Measurements from ENCODE around the gene CENPH.
A peak's percentile ranks its signal among the peaks of the same experiment; 100 is the strongest.
"Not testable (repeated sequence)": the region's sequence is repeated elsewhere in the genome, so short reads cannot be mapped to it uniquely, and the experiment has no call there.

CENPH gene

GRCh38 chr5:69217548-69218526, 28.5 kb downstream of the CENPH start:
- no peaks in the 10 kb centered on the region for H3K27me3 ChIP-seq (ENCODE audit: insufficient read depth, poor library complexity, severe bottlenecking)
- peak; percentile 93 for ATAC-seq (ENCODE audit: low read depth)

GRCh38 chr5:69219939-69220338, 30.6 kb downstream of the CENPH start:
- DNase-seq (ENCODE audit: low spot score) (no peak), ATAC-seq (ENCODE audit: low read depth) (no peak)
- no peak for TF ChIP-seq CTCF (IDR thresholded peaks at IDR 0.05; ENCODE audit: poor library complexity, severe bottlenecking)
- no peaks in the 10 kb centered on the region for H3K27me3 ChIP-seq (ENCODE audit: insufficient read depth, poor library complexity, severe bottlenecking)
- H3K36me3 ChIP-seq (ENCODE audit: low read depth): peaks cover 16% of the 10 kb centered on the region
- H3K4me3 ChIP-seq (ENCODE audit: severe bottlenecking): no peak overlapping the region
- no peak overlapping the region for H3K27ac ChIP-seq (ENCODE audit: poor library complexity, severe bottlenecking)
- no peaks in the 10 kb centered on the region for H3K9me3 ChIP-seq (ENCODE audit: severe bottlenecking)
- peaks cover 12% of the 10 kb centered on the region for H3K4me1 ChIP-seq (ENCODE audit: insufficient read depth, poor library complexity, severe bottlenecking)

More at GRCh38 chr5:69217548-69218526, 28.5 kb downstream of the CENPH start:
- Histone ChIP-seq H3K4me1 (ENCODE audit: insufficient read depth, poor library complexity, severe bottlenecking) (peaks cover 12% of the 10 kb centered on the region), H3K27ac (ENCODE audit: poor library complexity, severe bottlenecking) (peak overlapping the region; percentile 67), H3K36me3 (ENCODE audit: low read depth) (peaks cover 10% of the 10 kb centered on the region), H3K4me3 (ENCODE audit: severe bottlenecking) (peak overlapping the region; percentile 93), H3K9me3 (ENCODE audit: severe bottlenecking) (no peaks in the 10 kb centered on the region)
- TF ChIP-seq CTCF (IDR thresholded peaks at IDR 0.05; ENCODE audit: poor library complexity, severe bottlenecking): no peak
- DNase-seq (ENCODE audit: low spot score): peak; percentile 98

- not testable (repeated sequence) for H3K9me3 ChIP-seq (ENCODE audit: severe bottlenecking); ATAC-seq (ENCODE audit: low read depth); H3K27ac ChIP-seq (ENCODE audit: poor library complexity, severe bottlenecking); H3K27me3 ChIP-seq (ENCODE audit: insufficient read depth, poor library complexity, severe bottlenecking); DNase-seq (ENCODE audit: low spot score); H3K4me3 ChIP-seq (ENCODE audit: severe bottlenecking)
- H3K4me1 ChIP-seq (ENCODE audit: insufficient read depth, poor library complexity, severe bottlenecking): peaks cover 12% of the 10 kb centered on the region
- peaks cover 16% of the 10 kb centered on the region for H3K36me3 ChIP-seq (ENCODE audit: low read depth)
Observed at GRCh38 chr5:69220371-69220770, 31.0 kb downstream of the CENPH start.

- ATAC-seq (ENCODE audit: low read depth); DNase-seq (ENCODE audit: low spot score); H3K9me3 ChIP-seq (ENCODE audit: severe bottlenecking); H3K4me3 ChIP-seq (ENCODE audit: severe bottlenecking); H3K27me3 ChIP-seq (ENCODE audit: insufficient read depth, poor library complexity, severe bottlenecking); H3K27ac ChIP-seq (ENCODE audit: poor library complexity, severe bottlenecking): not testable (repeated sequence)
- Histone ChIP-seq H3K36me3 (ENCODE audit: low read depth) (peaks cover 19% of the 10 kb centered on the region), H3K4me1 (ENCODE audit: insufficient read depth, poor library complexity, severe bottlenecking) (peaks cover 12% of the 10 kb centered on the region)
Observed at GRCh38 chr5:69220833-69221232, 31.4 kb downstream of the CENPH start.

- TF ChIP-seq CTCF (IDR thresholded peaks at IDR 0.05; ENCODE audit: poor library complexity, severe bottlenecking): no peak
- Histone ChIP-seq H3K4me3 (ENCODE audit: severe bottlenecking) (no peak overlapping the region), H3K4me1 (ENCODE audit: insufficient read depth, poor library complexity, severe bottlenecking) (no peaks in the 10 kb centered on the region), H3K9me3 (ENCODE audit: severe bottlenecking) (no peaks in the 10 kb centered on the region), H3K27ac (ENCODE audit: poor library complexity, severe bottlenecking) (no peak overlapping the region), H3K36me3 (ENCODE audit: low read depth) (peaks cover 43% of the 10 kb centered on the region), H3K27me3 (ENCODE audit: insufficient read depth, poor library complexity, severe bottlenecking) (no peaks in the 10 kb centered on the region)
- no peak for ATAC-seq (ENCODE audit: low read depth)
- no peak for DNase-seq (ENCODE audit: low spot score)
Observed at GRCh38 chr5:69224520-69224919, 35.1 kb downstream of the CENPH start.

Measured in RWPE2 (cell line).